Upper lobe of left lung (tissue), 6 donors: ENCODE measurements around the gene POLN. TPM values are rescaled to one million over a fixed set of nuclear protein-coding genes. Genes with fewer than 3 reads are reported as not detected.
A peak's percentile ranks its signal among the peaks of the same experiment; 100 is the strongest.

ENCODE experiments used
- ATAC-seq, 2 donors: fragments of 200-7000 bp; cut with Tn5 transposase; one replicate each; pipeline ENCODE4 v1.9.1; 2022; ENCODE audit warnings: mild to moderate bottlenecking in 2 of 2, moderate library complexity in 2 of 2; ENCODE audit not compliant: low FRiP score in 2 of 2
- DNase-seq, 2 donors: peaks; one replicate each; pipeline ENCODE4 v3.0.0-alpha.2; 2019 to 2020
- H3K27ac ChIP-seq, 4 donors: fragments of 200-600 bp; sonication (generic); one replicate each; pipeline ENCODE4 v1.5.1; 2016 to 2019
- H3K27me3 ChIP-seq, 4 donors: fragments of 200-600 bp; sonication (generic); one replicate each; pipeline ENCODE4 v1.5.1; 2017 to 2019
- H3K36me3 ChIP-seq, 4 donors: fragments of 200-600 bp; sonication (generic); one replicate each; pipeline ENCODE4 v1.5.1; 2016 to 2019
- H3K4me1 ChIP-seq, 4 donors: fragments of 200-600 bp; sonication (generic); one replicate each; pipeline ENCODE4 v1.5.1; 2018 to 2019
- H3K4me3 ChIP-seq, 4 donors: fragments of 200-600 bp; sonication (generic); one replicate each; pipeline ENCODE4 v1.5.1; 2017 to 2019; ENCODE audit warnings: mild to moderate bottlenecking in 2 of 4, moderate library complexity in 1 of 4
- H3K9me3 ChIP-seq, 4 donors: fragments of 200-600 bp; sonication (generic); one replicate each; pipeline ENCODE4 v1.5.1; 2018 to 2019
- CTCF ChIP-seq, 6 experiments: fragments of 450-650 bp in 4 of 6; fragments of 200-600 bp in 2 of 6; sonication (generic) in 2 of 6; IDR thresholded peaks; one replicate each; pipeline ENCODE4 v1.5.1; 2016 to 2019; ENCODE audit warnings: antibody characterized with exemption in 6 of 6
- EP300 ChIP-seq, 4 donors: sonication (generic); formaldehyde crosslinking; IDR thresholded peaks; one replicate each; pipeline ENCODE4 v1.5.1; 2017; ENCODE audit warnings: antibody characterized with exemption in 4 of 4, control low read depth in 2 of 4
- POLR2A ChIP-seq, 4 donors: fragments of 450-650 bp; IDR thresholded peaks; one replicate each; pipeline ENCODE4 v1.5.1; 2016 to 2017; ENCODE audit warnings: antibody characterized with exemption in 4 of 4, mild to moderate bottlenecking in 2 of 4
- POLR2AphosphoS5 ChIP-seq, 2 donors: sonication (generic); formaldehyde crosslinking; IDR thresholded peaks; one replicate each; pipeline ENCODE4 v1.5.1; 2017; ENCODE audit warnings: antibody characterized with exemption in 2 of 2
- WGBS, 2 donors: methylation state at CpG; one replicate each; pipeline ENCODE4 v1.1.5; 2017 to 2018; 5-methylcytosine and 5-hydroxymethylcytosine counted together
- total RNA-seq, 6 donors: library from RNA; depleted of rRNA in 4 of 6; stranded (reverse); fragments of >200 nt in 4 of 6; gene quantifications; one replicate each; pipeline versions ENCODE4 v1.1.0 to v1.2.1, GENCODE V29; 2016 to 2021
- donor health status: DM: no; HTN: no; CAD: no; lungs with moderate emphysema.
- donor health status: DM: no; HTN: yes; CAD: no; lungs with severe emphysema.

POLN gene
- total RNA-seq, 6 donors from 2014 or later: 0.89 to 5.5 (median 2.6) TPM

DNA sequence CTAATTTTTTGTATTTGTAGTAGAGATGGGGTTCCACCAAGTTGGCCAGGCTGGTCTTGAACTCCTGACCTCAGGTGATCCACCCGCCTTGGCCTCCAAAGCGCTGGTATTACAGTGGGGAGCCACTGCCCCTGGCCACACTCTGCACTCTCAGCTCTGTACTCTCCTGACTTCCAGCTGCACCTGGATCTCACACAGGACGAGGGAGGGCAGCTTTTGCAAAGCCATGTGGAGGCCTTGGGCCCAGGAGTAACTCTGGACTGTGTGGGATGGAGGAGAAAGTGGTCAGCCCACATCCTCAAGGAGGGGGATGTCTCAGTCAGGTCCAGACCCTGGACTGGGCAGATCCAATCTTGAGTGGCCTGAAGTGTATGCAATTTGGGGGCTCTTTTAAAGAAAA, 159.8 kb downstream of the POLN start:
- no peaks in the 10 kb centered on the region for H3K9me3 ChIP-seq
- TF ChIP-seq EP300 (IDR thresholded peaks at IDR 0.05): no peak
- no peak for TF ChIP-seq POLR2AphosphoS5 (IDR thresholded peaks at IDR 0.05)
- no peak for TF ChIP-seq POLR2A (IDR thresholded peaks at IDR 0.05)
- TF ChIP-seq CTCF (IDR thresholded peaks at IDR 0.05): no peak
- no peaks in the 10 kb centered on the region for H3K4me1 ChIP-seq
- H3K36me3 ChIP-seq: no peaks in the 10 kb centered on the region
- H3K27ac ChIP-seq: no peak overlapping the region
- no peak overlapping the region for H3K4me3 ChIP-seq
- no peaks in the 10 kb centered on the region for H3K27me3 ChIP-seq
- WGBS, 2 donors: 80 to 84% methylated on average over 1 to 3 of the region's 3 CpGs
- ATAC-seq (peak in 1 of 2 donors; percentile 8), DNase-seq (peak in 1 of 2 donors; percentile 12)

GRCh38 chr4:2081540-2081939, 160.4 kb downstream of the POLN start:
- Histone ChIP-seq H3K27me3 (no peaks in the 10 kb centered on the region), H3K36me3 (no peaks in the 10 kb centered on the region), H3K9me3 (no peaks in the 10 kb centered on the region), H3K4me1 (no peaks in the 10 kb centered on the region), H3K27ac (no peak overlapping the region), H3K4me3 (no peak overlapping the region)
- 92% methylated on average over 8 to 10 of the region's 10 CpGs for WGBS, 2 donors
- ATAC-seq (no peak), DNase-seq (peak in 1 of 2 donors; percentile 10)
- TF ChIP-seq CTCF (IDR thresholded peaks at IDR 0.05): no peak
- no peak for TF ChIP-seq POLR2AphosphoS5 (IDR thresholded peaks at IDR 0.05)
- no peak for TF ChIP-seq EP300 (IDR thresholded peaks at IDR 0.05)
- no peak for TF ChIP-seq POLR2A (IDR thresholded peaks at IDR 0.05)

- Histone ChIP-seq H3K36me3 (no peaks in the 10 kb centered on the region), H3K27ac (no peak overlapping the region), H3K9me3 (no peaks in the 10 kb centered on the region), H3K4me1 (no peaks in the 10 kb centered on the region), H3K4me3 (no peak overlapping the region), H3K27me3 (no peaks in the 10 kb centered on the region)
- ATAC-seq: peak; percentile 42 to 75
- TF ChIP-seq CTCF (IDR thresholded peaks at IDR 0.05): no peak
- no peak for TF ChIP-seq POLR2A (IDR thresholded peaks at IDR 0.05)
- TF ChIP-seq EP300 (IDR thresholded peaks at IDR 0.05): no peak
- TF ChIP-seq POLR2AphosphoS5 (IDR thresholded peaks at IDR 0.05): no peak
- WGBS, 2 donors: 82 to 97% methylated on average over 5 to 16 of the region's 19 CpGs
- peak; percentile 18 to 81 for DNase-seq
Measured at GRCh38 chr4:2080429-2081300, 161.3 kb downstream of the POLN start.

DNA sequence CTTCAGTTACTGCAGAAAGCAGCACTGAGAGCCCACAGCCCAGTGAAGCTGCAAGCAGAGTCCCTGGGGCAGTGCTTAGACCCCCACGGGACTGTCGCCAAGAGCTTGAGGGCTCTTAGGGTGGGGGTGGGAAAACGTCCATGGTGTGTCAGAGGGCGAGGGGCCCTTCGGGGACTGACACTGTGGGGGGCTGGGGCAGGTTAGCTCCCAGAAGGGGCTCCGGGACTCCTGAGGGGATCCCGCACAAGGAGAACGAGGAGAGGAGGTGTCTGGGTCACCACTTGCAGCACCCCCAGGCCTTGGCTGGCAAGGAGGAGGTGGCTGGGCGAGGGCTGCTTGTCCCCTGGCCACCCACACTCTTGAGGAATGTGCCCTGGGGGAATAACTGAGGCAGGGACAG, 162.0 kb downstream of the POLN start:
- Histone ChIP-seq H3K4me1 (no peaks in the 10 kb centered on the region), H3K9me3 (no peaks in the 10 kb centered on the region), H3K4me3 (no peak overlapping the region), H3K27me3 (no peaks in the 10 kb centered on the region), H3K27ac (no peak overlapping the region), H3K36me3 (no peaks in the 10 kb centered on the region)
- no peak for ATAC-seq
- WGBS, 2 donors: 84 to 93% methylated on average over 4 to 8 of the region's 9 CpGs
- peak in 1 of 2 donors; percentile 12 for DNase-seq
- TF ChIP-seq POLR2A (IDR thresholded peaks at IDR 0.05): no peak
- TF ChIP-seq POLR2AphosphoS5 (IDR thresholded peaks at IDR 0.05): no peak
- no peak for TF ChIP-seq CTCF (IDR thresholded peaks at IDR 0.05)
- TF ChIP-seq EP300 (IDR thresholded peaks at IDR 0.05): no peak
